Ramos (cell line): Measurements from ENCODE around the gene SRL.

Experiments used
- in situ Hi-C: fragments of 300-500 bp; cut with MboI; formaldehyde crosslinking; loops from one replicate; pipeline ENCODE4 v1.14.3; 2022; ENCODE audit warnings: low sequenced_read_pairs; ENCODE audit not compliant: unreplicated experiment

SRL gene

DNA sequence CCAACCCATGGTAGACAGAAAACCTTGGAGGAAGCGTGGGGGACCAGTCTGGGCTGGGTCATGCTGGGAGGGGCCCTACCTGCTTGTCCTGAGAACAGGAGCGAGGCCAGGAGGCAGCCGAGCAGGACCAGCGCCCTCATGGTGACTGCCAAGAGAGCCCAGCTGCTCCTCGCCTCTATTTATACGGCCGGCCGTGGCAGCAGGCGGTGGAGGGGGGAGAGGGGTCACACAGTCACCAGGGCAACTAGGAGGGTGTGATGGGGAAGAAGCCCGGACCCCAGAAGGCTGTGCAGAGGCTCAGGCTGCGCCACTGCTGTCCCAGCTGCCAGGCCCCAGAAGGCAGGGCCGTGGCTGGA, at the start of gene SRL:
Gene SRL, minus strand, starts transcription at position 153 of the 356 bp plus-strand sequence. Its CDS starts 13 bp downstream, at position 140.
- in situ Hi-C loops = no loop called here

DNA sequence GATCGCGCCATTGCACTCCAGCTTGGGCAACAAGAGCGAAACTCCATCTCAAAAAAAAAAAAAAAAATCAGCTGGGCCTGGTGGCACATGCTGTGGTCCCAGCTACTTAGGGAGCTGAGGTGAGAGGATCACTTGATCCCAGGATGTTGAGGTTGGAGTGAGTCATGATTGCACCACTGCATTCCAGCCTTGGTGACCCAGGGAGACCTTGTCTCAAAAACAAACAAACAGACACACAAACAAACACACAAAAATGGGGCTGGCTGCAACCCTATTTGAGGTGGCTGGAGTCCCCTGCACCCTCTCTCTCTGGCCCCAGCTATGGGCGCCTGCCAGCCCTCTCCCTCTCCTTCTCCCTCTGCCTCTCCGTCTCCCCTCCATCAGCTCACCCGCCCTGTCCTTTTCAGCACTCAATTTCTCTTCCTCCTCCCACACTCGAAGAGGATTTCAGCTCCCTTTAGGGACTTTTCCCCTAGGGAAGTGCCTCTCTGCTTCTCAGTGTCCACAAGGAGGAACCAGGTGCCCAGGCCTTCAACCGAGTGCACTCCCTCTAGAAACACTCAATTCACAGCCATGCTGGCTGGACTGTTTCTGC, 48.5 kb upstream of the SRL start:
- in situ Hi-C loops = loop anchor here (5.0 kb wide), 1 partner anchor 42 kb away; no protein-coding TSS in a partner anchor

- in situ Hi-C loops = no loop called here
Observed at GRCh38 chr16:4288148-4288921, 46.5 kb upstream of the SRL start.

- in situ Hi-C loops = no loop called here
Observed at GRCh38 chr16:4285167-4285566, 43.3 kb upstream of the SRL start.

DNA sequence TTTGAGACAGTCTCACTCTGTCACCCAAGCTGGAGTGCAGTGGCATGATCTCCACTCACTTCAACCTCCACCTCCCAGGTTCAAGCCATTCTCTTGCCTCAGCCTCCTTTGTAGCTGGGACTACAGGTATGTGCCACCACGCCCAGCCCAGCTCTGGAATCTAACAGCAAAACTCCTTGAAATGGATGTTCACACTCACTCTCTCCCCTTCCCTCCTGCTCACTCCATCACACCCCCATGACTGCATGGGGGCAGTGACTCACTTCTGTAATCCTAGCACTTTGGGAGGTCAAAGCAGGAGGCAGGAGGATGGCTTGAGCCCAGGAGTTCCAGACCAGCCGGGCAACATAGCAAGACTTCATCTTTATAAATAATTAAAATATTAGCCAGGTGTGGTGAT, 42.1 kb upstream of the SRL start:
- in situ Hi-C loops = no loop called here

DNA sequence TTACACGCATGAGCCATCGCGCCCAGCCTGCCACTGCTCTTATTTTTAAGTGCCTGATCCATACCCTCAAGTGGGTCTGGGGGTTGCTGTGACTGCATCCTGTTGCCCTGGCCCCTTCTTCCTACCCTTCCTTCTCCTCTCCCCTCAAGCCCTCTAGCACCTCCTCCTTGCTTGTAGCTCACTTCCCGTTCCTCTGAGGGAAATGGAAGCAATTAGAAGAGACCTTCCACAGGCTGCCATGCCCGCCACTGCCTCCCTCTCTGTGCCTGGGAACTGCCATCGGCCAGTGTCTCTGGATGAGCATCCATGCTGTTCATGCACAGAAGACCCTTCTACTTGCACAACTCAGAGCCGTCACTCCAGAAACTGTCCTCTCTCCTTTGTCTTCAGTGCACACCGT, 41.6 kb upstream of the SRL start:
- in situ Hi-C loops = no loop called here

- in situ Hi-C loops = no loop called here
Observed at GRCh38 chr16:4280625-4281024, 38.7 kb upstream of the SRL start.

GRCh38 chr16:4277987-4278513, 36.2 kb upstream of the SRL start:
- in situ Hi-C loops = no loop called here

- in situ Hi-C loops = no loop called here
Observed at GRCh38 chr16:4275861-4276260, 34.0 kb upstream of the SRL start.

DNA sequence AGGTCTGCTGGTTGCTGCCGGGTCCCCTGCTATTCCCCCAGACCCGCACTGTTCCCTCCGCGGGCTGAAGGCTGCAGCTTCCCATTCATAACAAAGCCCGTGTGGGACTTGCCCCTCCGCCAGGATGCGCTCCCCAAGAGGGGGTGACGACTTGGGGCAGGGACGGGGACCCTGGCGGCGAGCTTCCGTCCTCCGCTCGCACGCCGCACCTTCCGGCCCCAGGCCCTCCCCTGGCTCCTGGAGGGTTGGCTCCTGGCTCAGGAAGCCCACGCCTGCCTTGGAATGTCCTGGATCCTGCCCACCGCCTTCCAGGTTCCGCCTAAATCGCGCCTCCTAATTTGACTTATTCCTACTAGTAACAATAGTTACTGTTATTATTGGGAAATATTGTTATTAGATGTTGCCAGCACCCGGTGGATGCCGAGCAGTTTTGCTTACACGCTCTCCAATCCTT, 32.0 kb upstream of the SRL start:
- in situ Hi-C loops = no loop called here

GRCh38 chr16:4272114-4272956, 30.5 kb upstream of the SRL start:
- in situ Hi-C loops = no loop called here

DNA sequence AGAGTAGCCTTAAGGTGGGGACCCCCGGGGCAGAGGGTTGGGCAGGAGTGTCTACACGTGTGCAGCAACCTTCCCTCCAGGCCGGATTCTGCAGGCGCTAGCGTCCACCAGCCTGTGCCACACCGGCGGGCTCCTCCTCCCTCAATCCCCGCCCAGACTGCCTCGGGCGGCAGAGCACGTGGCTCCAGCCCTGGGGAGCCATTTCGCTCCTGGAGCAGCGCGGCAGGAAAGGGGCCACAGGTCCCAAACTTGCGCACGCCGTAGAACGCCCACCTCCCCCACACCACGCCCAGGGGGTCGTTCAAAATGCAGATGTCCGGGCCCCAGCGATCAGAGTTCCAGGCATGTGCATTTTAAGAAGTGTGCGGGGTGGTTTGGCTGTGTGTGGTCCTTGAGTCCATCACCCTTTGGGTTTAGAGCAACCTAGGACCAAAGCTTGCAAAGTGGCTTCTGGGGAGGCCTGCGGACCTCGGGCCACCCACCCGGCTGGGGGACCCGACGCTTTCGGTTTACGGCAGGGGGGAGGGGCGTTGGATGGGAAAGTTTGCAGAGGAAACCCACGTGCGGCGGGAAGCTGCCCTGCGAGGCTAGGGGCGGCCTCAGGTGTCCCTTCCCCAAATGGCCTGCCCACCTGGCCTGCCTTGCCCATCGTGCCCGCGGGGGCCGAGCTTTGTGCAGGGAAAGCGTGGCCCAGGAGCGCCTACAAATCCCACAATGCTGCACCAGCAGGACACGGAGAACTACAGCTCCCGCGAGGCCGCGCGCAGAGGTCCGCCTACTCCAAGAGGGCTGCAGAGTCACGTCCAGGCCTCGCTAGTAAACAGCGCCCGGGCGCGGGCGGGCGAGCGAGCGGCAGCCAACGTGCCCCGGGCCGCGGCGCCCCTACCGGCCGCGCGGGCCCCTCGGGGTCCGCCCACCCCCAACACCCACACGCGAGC, 29.6 kb upstream of the SRL start:
- in situ Hi-C loops = no loop called here

GRCh38 chr16:4270595-4270994, 28.7 kb upstream of the SRL start:
- in situ Hi-C loops = no loop called here

GRCh38 chr16:4270091-4270490, 28.2 kb upstream of the SRL start:
- in situ Hi-C loops = no loop called here

- in situ Hi-C loops = no loop called here
Observed at GRCh38 chr16:4266372-4266771, 24.5 kb upstream of the SRL start.

DNA sequence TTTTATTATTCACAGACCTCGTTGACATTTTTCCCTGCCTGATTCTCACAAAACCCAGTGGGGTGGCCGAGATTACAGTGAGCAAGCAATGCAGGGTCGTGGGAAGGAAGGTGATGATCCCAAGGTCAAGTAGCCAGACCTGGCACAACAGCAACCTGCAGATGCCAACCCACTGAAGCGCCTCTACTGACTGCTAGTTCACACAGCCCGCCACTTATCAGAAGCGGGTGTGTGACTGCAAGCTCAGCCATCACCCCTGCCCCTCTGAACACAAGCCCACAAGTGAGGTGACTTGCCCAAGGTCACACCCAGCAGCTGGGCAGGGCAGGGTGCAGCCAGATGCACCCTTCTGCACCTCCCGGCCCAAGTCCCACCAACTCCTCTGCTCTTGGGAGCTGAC, 23.8 kb upstream of the SRL start:
- in situ Hi-C loops = no loop called here

DNA sequence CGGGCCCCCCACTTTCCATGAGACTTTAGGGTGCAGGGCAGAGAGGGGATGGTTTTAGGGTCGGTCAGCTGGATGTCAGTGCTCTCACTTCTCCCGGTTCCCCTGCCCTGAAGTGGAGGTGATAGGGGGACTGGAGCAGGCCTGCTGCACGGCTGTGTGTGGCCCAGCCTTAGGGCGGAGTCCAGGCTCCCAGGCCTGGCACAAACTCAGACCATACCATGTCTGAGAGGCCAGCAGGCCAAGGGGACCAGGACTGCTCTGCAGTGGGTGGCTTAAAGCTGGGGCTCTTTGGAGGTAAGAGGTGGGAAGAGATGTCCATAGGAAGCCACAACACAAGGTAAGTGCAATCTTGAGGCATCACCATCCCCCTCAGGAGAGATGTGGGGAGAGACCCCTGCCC, 22.7 kb upstream of the SRL start:
- in situ Hi-C loops = no loop called here

DNA sequence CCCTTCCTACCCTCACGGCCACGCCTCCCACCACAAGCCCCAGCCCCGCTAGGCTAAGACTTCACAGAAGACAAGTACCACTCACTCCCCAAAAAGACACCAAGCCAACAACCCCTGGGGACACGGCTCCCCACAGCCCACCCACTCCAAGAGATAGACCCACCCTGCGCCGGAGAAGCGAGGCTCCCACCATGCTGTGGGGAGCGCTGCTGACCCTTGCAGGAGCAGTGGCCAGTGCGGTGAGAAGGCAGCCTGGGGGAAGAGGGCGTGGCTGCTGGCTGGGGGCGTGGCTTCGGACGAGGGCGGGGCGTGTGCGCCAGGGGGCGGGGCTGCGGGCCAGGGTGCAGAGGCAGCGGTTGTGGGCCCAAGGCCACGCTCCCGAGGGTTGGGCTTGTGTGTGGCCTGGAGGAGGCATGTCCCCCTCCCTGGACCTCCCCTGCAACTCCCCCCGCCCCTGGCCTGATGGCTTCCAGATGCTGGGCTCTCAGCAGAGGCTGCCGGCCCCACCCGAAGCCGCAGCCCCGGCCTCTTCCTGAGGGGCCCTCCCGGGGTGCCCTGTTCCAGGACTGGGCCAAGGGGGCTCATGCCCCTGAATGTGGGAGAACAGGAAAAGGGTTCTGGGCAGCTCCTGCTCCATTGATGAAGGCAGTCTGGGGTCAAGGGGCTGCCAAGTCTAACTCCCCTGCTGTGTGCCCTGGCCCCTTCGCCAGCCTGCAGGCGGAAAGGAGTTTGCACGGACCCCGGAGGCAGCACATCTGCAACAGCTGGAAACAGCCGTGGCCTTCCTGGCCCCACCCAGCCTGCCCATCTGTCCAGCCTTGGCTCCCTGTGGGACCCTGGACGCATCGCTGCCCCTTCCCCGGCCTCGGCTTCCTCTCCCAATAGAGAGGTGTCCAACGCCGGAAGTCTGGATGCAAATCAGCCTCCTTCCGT, 21.9 kb upstream of the SRL start:
- in situ Hi-C loops = no loop called here
